ENCODE data around the gene BANK1. TPM values are rescaled to one million over a fixed set of nuclear protein-coding genes. Genes with fewer than 3 reads are reported as not detected.

BANK1 gene
- total and polyA plus RNA-seq, 10 of the 15 experiments (the other 5 are each of a cell fraction or from before 2014, with no cell fraction given): 0.13 to 2.1 (median 0.42) TPM

DNA sequence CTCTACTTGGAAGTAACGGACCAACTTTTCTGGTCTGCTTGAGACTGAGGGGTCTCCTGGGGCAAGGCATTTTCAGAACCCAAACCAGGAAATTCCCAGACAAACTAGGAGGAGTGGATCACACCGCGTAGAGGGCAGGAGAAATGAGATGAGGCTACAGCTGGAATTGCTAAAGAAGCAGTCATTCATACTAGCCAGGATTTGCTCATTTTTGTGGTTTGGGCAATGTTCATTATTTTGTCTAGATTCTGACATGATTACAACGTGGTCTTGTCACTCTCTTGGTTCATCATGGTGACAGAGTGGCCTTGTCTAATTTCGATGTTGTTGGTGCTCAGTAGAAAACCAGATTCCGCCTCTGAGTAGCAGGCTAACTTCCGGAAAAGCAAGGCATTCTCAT, 63.2 kb downstream of the BANK1 start:
- intact Hi-C loops (cut with micrococcal nuclease; ENCODE audit: unreplicated experiment) (no loop called here), in situ Hi-C loops (cut with MboI) (no loop called here)
- 23% methylated on average over 7 of the region's 7 CpGs for WGBS (ENCODE audit: insufficient coverage, insufficient replicate concordance, low lambda C conversion rate, missing lambda C conversion rate)
- H3K9ac ChIP-seq (ENCODE audit: control insufficient read depth, insufficient read depth, low read length): no peak overlapping the region
- no peak overlapping the region for H3K4me2 ChIP-seq (ENCODE audit: control insufficient read depth, insufficient read depth)
- H3K27ac ChIP-seq (ENCODE audit: control insufficient read depth, insufficient read depth): no peak overlapping the region
- ChIA-PET POLR2A (interaction anchor here (0.6 kb wide), 1 partner anchor 218 kb away, joined by 3 read pairs; no protein-coding TSS in a partner anchor), RAD21 (ENCODE audit: unreplicated experiment) (no interaction called here), SMC1A (ENCODE audit: uncharacterized antibody, unreplicated experiment) (no interaction called here), CTCF (no interaction called here)
- ATAC-seq (no peak), FAIRE-seq (no peak), DNase-seq (ENCODE audit: low read depth, low spot score) (no peak)
- H3K79me2 ChIP-seq (ENCODE audit: control insufficient read depth, insufficient read depth, low read length): no peaks in the 10 kb centered on the region
- H4K20me1 ChIP-seq (ENCODE audit: control insufficient read depth, insufficient read depth): no peaks in the 10 kb centered on the region
- H3K4me3 ChIP-seq: no peak overlapping the region
- no TSS peak for BruUV-seq (replicated peaks)
- H2AFZ ChIP-seq (ENCODE audit: control insufficient read depth, low read depth, low read length): no peak overlapping the region
- no peaks in the 10 kb centered on the region for H3K36me3 ChIP-seq (ENCODE audit: control insufficient read depth in 2 of 2, insufficient read depth in 2 of 2, low read length in 1 of 2)
- no peaks in the 10 kb centered on the region; the same call in 2 of the 3 replicates for H3K9me3 ChIP-seq (replicated peaks; ENCODE audit: control insufficient read depth, insufficient read depth, low read length)
- H3K4me1 ChIP-seq (ENCODE audit: control insufficient read depth, insufficient read depth, low read length): no peaks in the 10 kb centered on the region
- no peaks in the 10 kb centered on the region for H3K27me3 ChIP-seq (replicated peaks in 1 of 2; ENCODE audit: control insufficient read depth in 2 of 2, insufficient read depth in 2 of 2, low read length in 1 of 2)
- TF ChIP-seq, protein P1, sequence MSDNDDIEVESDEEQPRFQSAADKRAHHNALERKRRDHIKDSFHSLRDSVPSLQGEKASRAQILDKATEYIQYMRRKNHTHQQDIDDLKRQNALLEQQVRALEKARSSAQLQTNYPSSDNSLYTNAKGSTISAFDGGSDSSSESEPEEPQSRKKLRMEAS (IDR thresholded peaks at IDR 0.05; ENCODE audit: low read depth, low read length): no peak
- TF ChIP-seq MYC (IDR thresholded peaks at IDR 0.05; ENCODE audit: insufficient read depth, insufficient read length, insufficient replicate concordance, low read length, severe bottlenecking) (no peak), NR2F1 (conservative IDR thresholded peaks at IDR 0.05) (no peak), BMI1 (IDR thresholded peaks at IDR 0.05; ENCODE audit: borderline replicate concordance) (no peak), STAT1 (conservative IDR thresholded peaks at IDR 0.05) (no peak), ZNF384 (IDR thresholded peaks at IDR 0.05; ENCODE audit: borderline replicate concordance, low read depth, low read length) (no peak), PML (IDR thresholded peaks at IDR 0.05; ENCODE audit: low read length) (no peak), USF2 (IDR thresholded peaks at IDR 0.05; ENCODE audit: borderline replicate concordance, low read depth, low read length) (no peak), NR2C2 (IDR thresholded peaks at IDR 0.05; ENCODE audit: borderline replicate concordance, control insufficient read depth, insufficient read length, low read depth) (no peak), TCF12 (IDR thresholded peaks at IDR 0.05; ENCODE audit: low read depth, low read length) (no peak), NR2C1 (IDR thresholded peaks at IDR 0.05) (no peak), RAD21 (IDR thresholded peaks at IDR 0.05; ENCODE audit: insufficient read depth, low read depth, low read length) (no peak), SMAD5 (IDR thresholded peaks at IDR 0.05; ENCODE audit: low read depth) (no peak), FOXK2 (IDR thresholded peaks at IDR 0.05) (no peak)
- TF ChIP-seq, protein P2, sequence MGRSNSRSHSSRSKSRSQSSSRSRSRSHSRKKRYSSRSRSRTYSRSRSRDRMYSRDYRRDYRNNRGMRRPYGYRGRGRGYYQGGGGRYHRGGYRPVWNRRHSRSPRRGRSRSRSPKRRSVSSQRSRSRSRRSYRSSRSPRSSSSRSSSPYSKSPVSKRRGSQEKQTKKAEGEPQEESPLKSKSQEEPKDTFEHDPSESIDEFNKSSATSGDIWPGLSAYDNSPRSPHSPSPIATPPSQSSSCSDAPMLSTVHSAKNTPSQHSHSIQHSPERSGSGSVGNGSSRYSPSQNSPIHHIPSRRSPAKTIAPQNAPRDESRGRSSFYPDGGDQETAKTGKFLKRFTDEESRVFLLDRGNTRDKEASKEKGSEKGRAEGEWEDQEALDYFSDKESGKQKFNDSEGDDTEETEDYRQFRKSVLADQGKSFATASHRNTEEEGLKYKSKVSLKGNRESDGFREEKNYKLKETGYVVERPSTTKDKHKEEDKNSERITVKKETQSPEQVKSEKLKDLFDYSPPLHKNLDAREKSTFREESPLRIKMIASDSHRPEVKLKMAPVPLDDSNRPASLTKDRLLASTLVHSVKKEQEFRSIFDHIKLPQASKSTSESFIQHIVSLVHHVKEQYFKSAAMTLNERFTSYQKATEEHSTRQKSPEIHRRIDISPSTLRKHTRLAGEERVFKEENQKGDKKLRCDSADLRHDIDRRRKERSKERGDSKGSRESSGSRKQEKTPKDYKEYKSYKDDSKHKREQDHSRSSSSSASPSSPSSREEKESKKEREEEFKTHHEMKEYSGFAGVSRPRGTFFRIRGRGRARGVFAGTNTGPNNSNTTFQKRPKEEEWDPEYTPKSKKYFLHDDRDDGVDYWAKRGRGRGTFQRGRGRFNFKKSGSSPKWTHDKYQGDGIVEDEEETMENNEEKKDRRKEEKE (IDR thresholded peaks at IDR 0.05): no peak
- TF ChIP-seq, protein P3, sequence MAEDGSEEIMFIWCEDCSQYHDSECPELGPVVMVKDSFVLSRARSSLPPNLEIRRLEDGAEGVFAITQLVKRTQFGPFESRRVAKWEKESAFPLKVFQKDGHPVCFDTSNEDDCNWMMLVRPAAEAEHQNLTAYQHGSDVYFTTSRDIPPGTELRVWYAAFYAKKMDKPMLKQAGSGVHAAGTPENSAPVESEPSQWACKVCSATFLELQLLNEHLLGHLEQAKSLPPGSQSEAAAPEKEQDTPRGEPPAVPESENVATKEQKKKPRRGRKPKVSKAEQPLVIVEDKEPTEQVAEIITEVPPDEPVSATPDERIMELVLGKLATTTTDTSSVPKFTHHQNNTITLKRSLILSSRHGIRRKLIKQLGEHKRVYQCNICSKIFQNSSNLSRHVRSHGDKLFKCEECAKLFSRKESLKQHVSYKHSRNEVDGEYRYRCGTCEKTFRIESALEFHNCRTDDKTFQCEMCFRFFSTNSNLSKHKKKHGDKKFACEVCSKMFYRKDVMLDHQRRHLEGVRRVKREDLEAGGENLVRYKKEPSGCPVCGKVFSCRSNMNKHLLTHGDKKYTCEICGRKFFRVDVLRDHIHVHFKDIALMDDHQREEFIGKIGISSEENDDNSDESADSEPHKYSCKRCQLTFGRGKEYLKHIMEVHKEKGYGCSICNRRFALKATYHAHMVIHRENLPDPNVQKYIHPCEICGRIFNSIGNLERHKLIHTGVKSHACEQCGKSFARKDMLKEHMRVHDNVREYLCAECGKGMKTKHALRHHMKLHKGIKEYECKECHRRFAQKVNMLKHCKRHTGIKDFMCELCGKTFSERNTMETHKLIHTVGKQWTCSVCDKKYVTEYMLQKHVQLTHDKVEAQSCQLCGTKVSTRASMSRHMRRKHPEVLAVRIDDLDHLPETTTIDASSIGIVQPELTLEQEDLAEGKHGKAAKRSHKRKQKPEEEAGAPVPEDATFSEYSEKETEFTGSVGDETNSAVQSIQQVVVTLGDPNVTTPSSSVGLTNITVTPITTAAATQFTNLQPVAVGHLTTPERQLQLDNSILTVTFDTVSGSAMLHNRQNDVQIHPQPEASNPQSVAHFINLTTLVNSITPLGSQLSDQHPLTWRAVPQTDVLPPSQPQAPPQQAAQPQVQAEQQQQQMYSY (CRISPR knock-in tag; IDR thresholded peaks at IDR 0.05): no peak

All from GM12878 (cell line).